GM23338 (cell line): Measurements from ENCODE around the gene SLC8B1. TPM values are rescaled to one million over a fixed set of nuclear protein-coding genes. Genes with fewer than 3 reads are reported as not detected.

Experiments used
- ATAC-seq: fragments of 200-7000 bp; cut with Tn5 transposase; 3 replicates; pipeline ENCODE4 v1.9.1; 2020
- DNase-seq: peaks from one replicate; pipeline ENCODE4 v3.0.0-alpha.2; 2015; ENCODE audit warnings: low spot score
- H2AFZ ChIP-seq: fragments of 200-600 bp; sonication (generic); 2 replicates; pipeline ENCODE4 v1.8.0; 2016; ENCODE audit warnings: antibody characterized with exemption, mild to moderate bottlenecking, moderate library complexity
- H3F3A ChIP-seq: fragments of 200-600 bp; sonication (generic); replicated peaks from 2 replicates; pipeline ENCODE4 v1.8.0; 2017; ENCODE audit warnings: antibody characterized with exemption, mixed run types, low read depth
- H3K27ac ChIP-seq: fragments of 200-600 bp; sonication (generic); 2 replicates; pipeline ENCODE4 v1.6.1; 2016; ENCODE audit warnings: low read depth
- H3K27me3 ChIP-seq: fragments of 200-600 bp; sonication (generic); 2 replicates; pipeline ENCODE4 v1.8.0; 2016; ENCODE audit warnings: mild to moderate bottlenecking, mixed run types, moderate library complexity; ENCODE audit not compliant: insufficient read depth
- H3K36me3 ChIP-seq: fragments of 200-600 bp; sonication (generic); 2 replicates; pipeline ENCODE4 v1.8.0; 2016; ENCODE audit warnings: mild to moderate bottlenecking; ENCODE audit not compliant: insufficient read depth
- H3K4me1 ChIP-seq: fragments of 200-600 bp; sonication (generic); 2 replicates; pipeline ENCODE4 v1.8.0; 2016; ENCODE audit warnings: mild to moderate bottlenecking, moderate library complexity; ENCODE audit not compliant: insufficient read depth
- H3K4me2 ChIP-seq: fragments of 200-600 bp; sonication (generic); 2 replicates; pipeline ENCODE4 v1.7.1; 2017; ENCODE audit warnings: mixed run types
- H3K4me3 ChIP-seq: fragments of 200-600 bp; sonication (generic); 2 replicates; pipeline ENCODE4 v1.6.1; 2016; ENCODE audit warnings: mixed run types
- H3K79me2 ChIP-seq: fragments of 200-600 bp; sonication (generic); replicated peaks from 2 replicates; pipeline ENCODE4 v1.8.0; 2017; ENCODE audit warnings: mild to moderate bottlenecking; ENCODE audit not compliant: insufficient read depth
- H3K9me2 ChIP-seq: fragments of 200-600 bp; sonication (generic); 2 replicates; pipeline ENCODE4 v1.8.0; 2017; ENCODE audit not compliant: insufficient read depth
- H4K20me1 ChIP-seq: fragments of 200-600 bp; sonication (generic); replicated peaks from 2 replicates; pipeline ENCODE4 v1.8.0; 2017; ENCODE audit warnings: mild to moderate bottlenecking; ENCODE audit not compliant: insufficient read depth
- H3K27ac Mint-ChIP-seq: 2 replicates; pipeline ENCODE4 v1.8.0; 2020; ENCODE audit warnings: inconsistent platforms, mild to moderate bottlenecking, moderate library complexity, mixed read lengths
- H3K27me3 Mint-ChIP-seq: 3 replicates; pipeline ENCODE4 v1.8.0; 2022; ENCODE audit warnings: low read depth, mild to moderate bottlenecking, moderate library complexity, mixed read lengths, inconsistent platforms; ENCODE audit not compliant: insufficient read depth, poor library complexity
- H3K36me3 Mint-ChIP-seq: 3 replicates; pipeline ENCODE4 v1.8.0; 2021; ENCODE audit warnings: low read depth, mild to moderate bottlenecking, inconsistent platforms, moderate library complexity, mixed read lengths
- H3K4me1 Mint-ChIP-seq: 3 replicates; pipeline ENCODE4 v1.8.0; 2020; ENCODE audit warnings: mild to moderate bottlenecking, inconsistent platforms, mixed read lengths
- H3K4me3 Mint-ChIP-seq: 3 replicates; pipeline ENCODE4 v1.8.0; 2021; ENCODE audit warnings: moderate library complexity, mild to moderate bottlenecking, inconsistent platforms, mixed read lengths
- H3K9me3 Mint-ChIP-seq: 3 replicates; pipeline ENCODE4 v1.8.0; 2020; ENCODE audit warnings: moderate library complexity, mild to moderate bottlenecking, inconsistent platforms, mixed read lengths
- CREB1 ChIP-seq: fragments of 250-450 bp; sonication (Bioruptor Pico); IDR thresholded peaks from 2 replicates; pipeline ENCODE4 v1.5.0; 2020; ENCODE audit warnings: low read depth, mild to moderate bottlenecking, moderate library complexity
- CTCF ChIP-seq, 2 experiments: fragments of 200-600 bp in 1 of 2; sonication (generic) in 1 of 2; conservative IDR thresholded peaks; 2 replicates each; pipeline versions ENCODE4 v1.5.1 to v1.6.1; 2016 to 2017; ENCODE audit warnings: antibody characterized with exemption in 2 of 2, low read depth in 2 of 2, mild to moderate bottlenecking in 2 of 2, moderate library complexity in 1 of 2
- ETS1 ChIP-seq: IDR thresholded peaks from 2 replicates; pipeline ENCODE4 v1.6.1; 2016; ENCODE audit warnings: antibody characterized with exemption
- EZH2 ChIP-seq: fragments of 200-600 bp; sonication (generic); IDR thresholded peaks from one replicate; pipeline ENCODE4 v1.8.0; 2017; ENCODE audit warnings: antibody characterized with exemption, mild to moderate bottlenecking, low read depth; ENCODE audit not compliant: unreplicated experiment
- EZH2phosphoT487 ChIP-seq: fragments of 200-600 bp; sonication (generic); IDR thresholded peaks from one replicate; pipeline ENCODE4 v1.8.1; 2018; ENCODE audit warnings: antibody characterized with exemption; ENCODE audit not compliant: unreplicated experiment
- NANOG ChIP-seq: IDR thresholded peaks from 2 replicates; pipeline ENCODE4 v1.6.1; 2016; ENCODE audit warnings: antibody characterized with exemption, borderline replicate concordance
- POLR2AphosphoS5 ChIP-seq: IDR thresholded peaks from 2 replicates; pipeline ENCODE4 v1.6.1; 2016; ENCODE audit warnings: antibody characterized with exemption, low read depth
- REST ChIP-seq: IDR thresholded peaks from one replicate; pipeline ENCODE4 v1.6.1; 2018; ENCODE audit warnings: antibody characterized with exemption; ENCODE audit not compliant: unreplicated experiment
- STAT1 ChIP-seq: IDR thresholded peaks from one replicate; pipeline ENCODE4 v1.6.1; 2016; ENCODE audit warnings: antibody characterized with exemption; ENCODE audit not compliant: unreplicated experiment
- ZNF114 ChIP-seq: fragments of 250-450 bp; sonication (Bioruptor Pico); IDR thresholded peaks from 2 replicates; pipeline ENCODE4 v1.5.0; 2020; ENCODE audit warnings: mild to moderate bottlenecking, moderate library complexity
- ZNF331 ChIP-seq: fragments of 250-450 bp; sonication (Bioruptor Pico); IDR thresholded peaks from 2 replicates; pipeline ENCODE4 v1.5.0; 2020; ENCODE audit warnings: low read depth, mild to moderate bottlenecking, moderate library complexity
- ZNF462 ChIP-seq: fragments of 250-450 bp; sonication (Bioruptor Pico); IDR thresholded peaks from 2 replicates; pipeline ENCODE4 v1.5.0; 2020; ENCODE audit warnings: mild to moderate bottlenecking, moderate library complexity
- polyA plus RNA-seq: library from polyadenylated mRNA; unstranded; fragments of >200 nt; fragmentation: Nextera tagmentation; extraction: Ambion mirVana; gene quantifications from 2 replicates; pipeline ENCODE4 v1.2.1, GENCODE V29; 2016
- total RNA-seq: library from RNA; depleted of rRNA; stranded (reverse); fragments of >200 nt; shearing (Covaris generic); gene quantifications from 2 replicates; pipeline ENCODE4 v1.2.3, GENCODE V29; 2014

SLC8B1 gene
- total and polyA plus RNA-seq, 2 experiments from 2014 or later = 6.0 to 8.9 TPM

- TF ChIP-seq ZNF462 (CRISPR knock-in tag) (no peak), POLR2AphosphoS5 (no peak), ZNF114 (CRISPR knock-in tag) (no peak), EZH2phosphoT487 (no peak), EZH2 (no peak)
Measured at GRCh38 chr12:113269257-113269943, 65.5 kb downstream of the SLC8B1 start (continued).

- Mint-ChIP-seq H3K4me1 (peaks cover 9% of the 10 kb centered on the region), H3K9me3 (no peaks in the 10 kb centered on the region), H3K27me3 (peaks cover 10% of the 10 kb centered on the region), H3K36me3 (peaks cover 11% of the 10 kb centered on the region), H3K27ac (no peak overlapping the region), H3K4me3 (no peak overlapping the region)
- Histone ChIP-seq H3K4me1 (no peaks in the 10 kb centered on the region), H3K36me3 (no peaks in the 10 kb centered on the region), H2AFZ (no peak overlapping the region), H4K20me1 (no peaks in the 10 kb centered on the region), H3K4me3 (no peak overlapping the region), H3K79me2 (no peaks in the 10 kb centered on the region), H3K27me3 (no peaks in the 10 kb centered on the region), H3K27ac (no peak overlapping the region), H3K4me2 (no peak overlapping the region), H3K9me2 (no peaks in the 10 kb centered on the region), H3F3A (no peaks in the 10 kb centered on the region)
- TF ChIP-seq ETS1 (no peak), CREB1 (CRISPR knock-in tag) (no peak), CTCF (conservative IDR thresholded peaks at IDR 0.05; ENCODE audit: low read depth in 2 of 2) (no peak), EZH2phosphoT487 (no peak), STAT1 (no peak), NANOG (no peak), EZH2 (no peak), REST (no peak), ZNF331 (CRISPR knock-in tag) (no peak)
- ATAC-seq (no peak), DNase-seq (no peak)
Measured at GRCh38 chr12:113268621-113269020, 66.3 kb downstream of the SLC8B1 start.
